ENCODE data around the gene NME1. TPM values are rescaled to one million over a fixed set of nuclear protein-coding genes. Genes with fewer than 3 reads are reported as not detected.

Gene NME1
- total and polyA plus RNA-seq, 9 of the 15 experiments (the other 6 are each of a cell fraction or from before 2014, with no cell fraction given) = 449 to 1,588 (median 604) TPM

- TF ChIP-seq ZBTB12 (CRISPR knock-in tag; IDR thresholded peaks at IDR 0.05) (no peak), GMEB1 (CRISPR knock-in tag; IDR thresholded peaks at IDR 0.05) (no peak), L3MBTL2 (IDR thresholded peaks at IDR 0.05) (no peak), HNRNPK (IDR thresholded peaks at IDR 0.05; ENCODE audit: low read depth, low read length, poor library complexity, severe bottlenecking) (no peak), ARNT (IDR thresholded peaks at IDR 0.05) (peak in 1 of 2 experiments; percentile 1; a peak in 1 of 4 replicates), TRIM24 (IDR thresholded peaks at IDR 0.05) (no peak)
Measured at GRCh38 chr17:51152766-51153209, 571 bp upstream of the NME1 start (continued).

- Histone ChIP-seq H3K4me1 (replicated peaks in 1 of 2; ENCODE audit: control insufficient read depth in 2 of 2, insufficient read depth in 2 of 2, low read length in 2 of 2) (peaks cover 5 to 15% of the 10 kb centered on the region in 2 experiments; a peak in 4 of 5 replicates), H3K79me2 (ENCODE audit: control insufficient read depth, insufficient read depth, low read length) (peaks cover 58% of the 10 kb centered on the region)
- TSS peak; percentile 66 for BruUV-seq (replicated peaks)
Measured at GRCh38 chr17:51154176-51154575, 817 bp downstream of the NME1 start.

More at GRCh38 chr17:51154176-51154575, 817 bp downstream of the NME1 start:
- POLR2A ChIA-PET = interaction anchor here (0.6 to 3.1 kb wide), 9 partner anchors 9 to 594 kb away, joined by 3 to 23 read pairs (median 3); partner anchors contain the start of gene SPAG9
- CTCF ChIA-PET (ENCODE audit: low intra/inter-chr PET ratio) = no interaction called here
- peak overlapping the region; percentile 94 for H3K4me2 ChIP-seq (ENCODE audit: insufficient read depth, low read length)
- FAIRE-seq (no peak), ATAC-seq (peak; percentile 60), DNase-seq (ENCODE audit: extremely low read depth in 1 of 4, low spot score in 3 of 4) (peak; percentile 19 to 52 (median 30))
- H3K36me3 ChIP-seq (ENCODE audit: control insufficient read depth, insufficient read depth, low read length) = peaks cover 43% of the 10 kb centered on the region
- no peaks in the 10 kb centered on the region for H3K27me3 ChIP-seq (ENCODE audit: control insufficient read depth in 2 of 2, insufficient read depth in 2 of 2, low read length in 2 of 2)
- no peaks in the 10 kb centered on the region for H3K9me1 ChIP-seq (ENCODE audit: control insufficient read depth, insufficient read depth, low read length)
- intact Hi-C loops (cut with micrococcal nuclease) = loop anchor here (5.0 kb wide), 2 partner anchors 97 to 302 kb away; no protein-coding TSS in a partner anchor
- peak in 1 of 2 experiments; percentile 9; a peak in 1 of 4 replicates for TF ChIP-seq MAZ (CRISPR knock-in tag; conservative IDR thresholded peaks at IDR 0.05 in 1 of 2, IDR thresholded peaks at IDR 0.05 in 1 of 2)
- TF ChIP-seq MECOM (CRISPR knock-in tag; IDR thresholded peaks at IDR 0.05) = peak; percentile 41; the same call in 1 of the 2 replicates
- peak; percentile 19; the same call in 1 of the 2 replicates for TF ChIP-seq CTBP1 (IDR thresholded peaks at IDR 0.05; ENCODE audit: borderline replicate concordance)
- TF ChIP-seq NUFIP1 (IDR thresholded peaks at IDR 0.05; ENCODE audit: partially characterized antibody) = no peak
- TF ChIP-seq SIN3A (IDR thresholded peaks at IDR 0.05; ENCODE audit: borderline replicate concordance in 2 of 2, control insufficient read depth in 1 of 2, low read depth in 2 of 2, low read length in 2 of 2) = 0 out of 4 replicates have a peak, but pooled peaks of 1 of the 2 experiments have one; percentile 35
- TF ChIP-seq CHCHD3 (CRISPR knock-in tag; IDR thresholded peaks at IDR 0.05) = no peak
- 0 out of 4 replicates have a peak, but pooled peaks of 1 of the 2 experiments have one; percentile 9 for TF ChIP-seq KDM1A (IDR thresholded peaks at IDR 0.05)
- peak overlapping the region; percentile 71 for H3K4me3 ChIP-seq
- 0% methylated on average over 6 of the region's 6 CpGs for WGBS (ENCODE audit: insufficient coverage, low coverage, missing lambda C conversion rate)
- no peaks in the 10 kb centered on the region for H4K20me1 ChIP-seq (replicated peaks; ENCODE audit: control insufficient read depth, insufficient read depth, low read length)
- H2AFZ ChIP-seq (ENCODE audit: low read depth, low read length) = peak overlapping the region; percentile 92
- in situ Hi-C loops (cut with MboI) = loop anchor here (10.0 kb wide), 1 partner anchor 289 kb away; the partner anchor contains the start of gene TOB1
- H3K9me3 ChIP-seq (replicated peaks; ENCODE audit: control insufficient read depth, insufficient read depth, low read depth, low read length) = no peaks in the 10 kb centered on the region
- H3K9ac ChIP-seq (ENCODE audit: insufficient read depth in 1 of 2, low read depth in 2 of 2, low read length in 2 of 2) = peak overlapping the region; percentile 95 to 99
- H3K27ac ChIP-seq (ENCODE audit: extremely low read depth, low read depth, low read length) = peak overlapping the region; percentile 87

Data from K562 (cell line).